CD14-positive monocyte (primary cell): Measurements from ENCODE around the gene CAPN1. TPM values are rescaled to one million over a fixed set of nuclear protein-coding genes. Genes with fewer than 3 reads are reported as not detected.

Experiments used
- DNase-seq, 3 donors: peaks; one replicate each; pipeline ENCODE4 v3.0.0-alpha.2; 2011 to 2022
- H2AFZ ChIP-seq: 2 replicates; pipeline ENCODE4 v1.6.0; 2012; ENCODE audit warnings: mild to moderate bottlenecking, low read depth, low read length, inconsistent platforms; ENCODE audit not compliant: insufficient read depth, poor library complexity, severe bottlenecking
- H3K27ac ChIP-seq, 2 donors: 1 replicate in 1 of 2; 2 replicates in 1 of 2; pipeline ENCODE4 v1.5.1; 2012 to 2013; ENCODE audit warnings: low read length in 2 of 2, control low read depth in 1 of 2, inconsistent platforms in 1 of 2, low read depth in 1 of 2, mild to moderate bottlenecking in 1 of 2
- H3K27me3 ChIP-seq, 2 donors: one replicate each; pipeline versions ENCODE4 v1.6.0 to v1.6.1; 2011 to 2013; ENCODE audit warnings: low read length in 2 of 2; ENCODE audit not compliant: control insufficient read depth in 2 of 2, insufficient read depth in 2 of 2
- H3K36me3 ChIP-seq, 2 donors: replicated peaks in 1 of 2; 1 replicate in 1 of 2; 2 replicates in 1 of 2; pipeline versions ENCODE4 v1.5.1 to v1.6.1; 2012 to 2013; ENCODE audit warnings: low read length in 2 of 2, control low read depth in 1 of 2, inconsistent platforms in 1 of 2, mild to moderate bottlenecking in 1 of 2; ENCODE audit not compliant: insufficient read depth in 2 of 2, control insufficient read depth in 1 of 2
- H3K4me1 ChIP-seq, 2 donors: 1 replicate in 1 of 2; 2 replicates in 1 of 2; pipeline versions ENCODE4 v1.5.1 to v1.6.1; 2012 to 2013; ENCODE audit warnings: low read length in 2 of 2, control low read depth in 1 of 2, inconsistent platforms in 1 of 2, mild to moderate bottlenecking in 1 of 2, moderate library complexity in 1 of 2; ENCODE audit not compliant: insufficient read depth in 2 of 2, control insufficient read depth in 1 of 2
- H3K4me2 ChIP-seq: replicated peaks from 2 replicates; pipeline ENCODE3; 2012; ENCODE audit warnings: low read length, moderate library complexity, mild to moderate bottlenecking; ENCODE audit not compliant: poor library complexity, severe bottlenecking; ENCODE audit errors: extremely low read depth
- H3K4me3 ChIP-seq, 3 experiments: fragments of 200-600 bp in 1 of 3; sonication (generic) in 1 of 3; replicated peaks in 1 of 3; 1 replicate in 2 of 3; 2 replicates in 1 of 3; pipeline ENCODE4 v1.5.1; 2011 to 2013; ENCODE audit warnings: low read length in 3 of 3, mild to moderate bottlenecking in 3 of 3, control low read depth in 2 of 3, low read depth in 2 of 3, inconsistent platforms in 1 of 3, moderate library complexity in 1 of 3
- H3K79me2 ChIP-seq: 2 replicates; pipeline ENCODE4 v1.6.0; 2012; ENCODE audit warnings: mild to moderate bottlenecking, control low read depth, inconsistent platforms, low read length, moderate library complexity; ENCODE audit not compliant: insufficient read depth
- H3K9ac ChIP-seq: 2 replicates; pipeline ENCODE4 v1.6.0; 2017; ENCODE audit warnings: low read length, mild to moderate bottlenecking; ENCODE audit not compliant: insufficient read depth, poor library complexity, severe bottlenecking
- H3K9me3 ChIP-seq, 2 donors: replicated peaks in 1 of 2; 1 replicate in 1 of 2; 2 replicates in 1 of 2; pipeline versions ENCODE4 v1.5.1 to v1.6.1; 2012 to 2013; ENCODE audit warnings: low read length in 2 of 2, control low read depth in 1 of 2; ENCODE audit not compliant: control insufficient read depth in 1 of 2, insufficient read depth in 1 of 2
- H4K20me1 ChIP-seq: 2 replicates; pipeline ENCODE4 v1.6.0; 2012; ENCODE audit warnings: mild to moderate bottlenecking, low read length, control low read depth, moderate library complexity; ENCODE audit not compliant: insufficient read depth
- H3K27ac Mint-ChIP-seq, 7 donors: one replicate each; pipeline ENCODE4 v1.8.0; 2020; ENCODE audit warnings: mild to moderate bottlenecking in 7 of 7, mixed read lengths in 7 of 7, moderate library complexity in 6 of 7, inconsistent platforms in 2 of 7
- H3K27me3 Mint-ChIP-seq, 3 donors: one replicate each; pipeline ENCODE4 v1.8.0; 2021 to 2022; ENCODE audit warnings: low read depth in 3 of 3, mild to moderate bottlenecking in 3 of 3, mixed read lengths in 3 of 3, moderate library complexity in 3 of 3, inconsistent platforms in 1 of 3
- H3K36me3 Mint-ChIP-seq, 2 donors: one replicate each; pipeline ENCODE4 v1.8.0; 2020; ENCODE audit warnings: mixed read lengths in 2 of 2, inconsistent platforms in 1 of 2, mild to moderate bottlenecking in 1 of 2
- H3K4me1 Mint-ChIP-seq: one replicate; pipeline ENCODE4 v1.8.0; 2020; ENCODE audit warnings: mild to moderate bottlenecking, mixed read lengths
- H3K4me3 Mint-ChIP-seq, 2 donors: one replicate each; pipeline ENCODE4 v1.8.0; 2020; ENCODE audit warnings: mild to moderate bottlenecking in 2 of 2, mixed read lengths in 2 of 2, moderate library complexity in 1 of 2
- H3K9me3 Mint-ChIP-seq, 7 donors: one replicate each; pipeline ENCODE4 v1.8.0; 2020 to 2022; ENCODE audit warnings: mixed read lengths in 7 of 7, mild to moderate bottlenecking in 6 of 7, moderate library complexity in 6 of 7, inconsistent platforms in 2 of 7
- CTCF ChIP-seq: fragments of 200-600 bp; IDR thresholded peaks from one replicate; pipeline ENCODE4 v1.8.0; 2022; ENCODE audit warnings: antibody characterized with exemption, mild to moderate bottlenecking
- WGBS: methylation state at CpG from one replicate; pipeline ENCODE4 v1.1.5; 2013; ENCODE audit warnings: missing lambda C conversion rate; ENCODE audit not compliant: insufficient coverage; 5-methylcytosine and 5-hydroxymethylcytosine counted together
- intact Hi-C, 2 donors: fragments of 100-400 bp; cut with micrococcal nuclease; formaldehyde crosslinking; loops; one replicate each; pipeline versions ENCODE4 v1.15.0 to v1.15.1; 2023
- polyA plus RNA-seq, 3 donors: library from polyadenylated mRNA; depleted of rRNA in 1 of 3; unstranded in 2 of 3; stranded (reverse) in 1 of 3; fragments of 300-500 nt in 2 of 3; fragments of >200 nt in 1 of 3; fragmentation: Illumina TruSeq in 2 of 3; gene quantifications; 1 replicate in 2 of 3; 2 replicates in 1 of 3; pipeline ENCODE4 v1.2.3, GENCODE V29; 2012 to 2021

Gene CAPN1
- polyA plus RNA-seq, 3 donors, result 128 to 140 (median 129) TPM

- Histone ChIP-seq H3K36me3 (peaks cover 30 to 34% of the 10 kb centered on the region in 2 donors), H3K4me1 (peaks cover 30 to 31% of the 10 kb centered on the region in 2 donors), H4K20me1 (peaks cover 31% of the 10 kb centered on the region), H3K9me3 (no peaks in the 10 kb centered on the region), H3K9ac (peak within 1 kb of the TSS; percentile 99), H3K4me3 (peak within 1 kb of the TSS; percentile 51 to 98 (median 92)), H3K4me2 (peak within 1 kb of the TSS; percentile 95), H3K79me2 (peaks cover 38% of the 10 kb centered on the region), H2AFZ (peak within 1 kb of the TSS; percentile 84), H3K27ac (peak within 1 kb of the TSS; percentile 99 to 100), H3K27me3 (no peaks in the 10 kb centered on the region)
- peak; percentile 84 to 89 (median 88) for DNase-seq
- peaks cover 29% of the 10 kb centered on the region for H3K4me1 Mint-ChIP-seq
- H3K27ac Mint-ChIP-seq, result peak within 1 kb of the TSS; percentile 99 to 100 (median 99)
- under 1% methylated on average over 40 of the region's 60 CpGs for WGBS
- TF ChIP-seq CTCF, result no peak
- H3K27me3 Mint-ChIP-seq, result peaks cover 0 to 2% (median 2%) of the 10 kb centered on the region in 3 donors
- H3K4me3 Mint-ChIP-seq, result peak within 1 kb of the TSS; percentile 92 to 99
- H3K9me3 Mint-ChIP-seq, result no peaks in the 10 kb centered on the region
- intact Hi-C loops, result loop anchor here in 1 of 2 donors (2.0 kb wide), 2 partner anchors 16 to 18 kb away; partner anchors contain the start of gene ZNHIT2
- H3K36me3 Mint-ChIP-seq, result peaks cover 26 to 46% of the 10 kb centered on the region in 2 donors
Measured at GRCh38 chr11:65134240-65134951, 47.3 kb upstream of the CAPN1 start, which contains the start of gene SYVN1. TSS of gene SYVN1 (minus strand) at chr11:65134519. CDS start at chr11:65133601, 918 bp downstream.

GRCh38 chr11:65134952-65135632 lies 46.6 kb upstream of the CAPN1 start:
- intact Hi-C loops, result loop anchor here in 1 of 2 donors (2.0 kb wide), 2 partner anchors 16 to 18 kb away; partner anchors contain the start of gene ZNHIT2
- Histone ChIP-seq H3K9me3 (no peaks in the 10 kb centered on the region), H3K27ac (peak overlapping the region; percentile 99 to 100), H3K4me3 (peak overlapping the region; percentile 51 to 98 (median 92)), H3K4me2 (peak overlapping the region; percentile 95), H3K4me1 (peaks cover 30 to 31% of the 10 kb centered on the region in 2 donors), H4K20me1 (peaks cover 24% of the 10 kb centered on the region), H3K79me2 (peaks cover 38% of the 10 kb centered on the region), H2AFZ (peak overlapping the region; percentile 84), H3K36me3 (peaks cover 23 to 27% of the 10 kb centered on the region in 2 donors), H3K9ac (peak overlapping the region; percentile 99), H3K27me3 (no peaks in the 10 kb centered on the region)
- WGBS, result 4% methylated on average over 22 of the region's 24 CpGs
- peak; percentile 90 to 93 (median 90) for DNase-seq
- no peaks in the 10 kb centered on the region for H3K9me3 Mint-ChIP-seq
- H3K36me3 Mint-ChIP-seq, result peaks cover 21 to 39% of the 10 kb centered on the region in 2 donors
- H3K4me3 Mint-ChIP-seq, result peak overlapping the region; percentile 92 to 99
- peak overlapping the region; percentile 99 to 100 (median 99) for H3K27ac Mint-ChIP-seq
- peaks cover 29% of the 10 kb centered on the region for H3K4me1 Mint-ChIP-seq
- H3K27me3 Mint-ChIP-seq, result peaks cover 0 to 2% (median 2%) of the 10 kb centered on the region in 3 donors
- no peak for TF ChIP-seq CTCF
